Transverse colon (tissue), 4 donors: ENCODE measurements around the gene TRPM2. TPM values are rescaled to one million over a fixed set of nuclear protein-coding genes. Genes with fewer than 3 reads are reported as not detected.
A peak's percentile ranks its signal among the peaks of the same experiment; 100 is the strongest.

Experiments used
- DNase-seq: peaks from one replicate; pipeline ENCODE4 v3.0.0-alpha.2; 2019
- H3K27ac ChIP-seq, 4 donors: fragments of 200-600 bp; sonication (generic); 2 replicates each; pipeline ENCODE4 v1.5.1; 2016 to 2018; ENCODE audit warnings: inconsistent platforms in 4 of 4
- H3K27me3 ChIP-seq: fragments of 200-600 bp; sonication (generic); 2 replicates; pipeline ENCODE4 v1.5.1; 2017; ENCODE audit warnings: inconsistent platforms
- H3K36me3 ChIP-seq, 4 donors: fragments of 200-600 bp; sonication (generic); 2 replicates each; pipeline ENCODE4 v1.5.1; 2017 to 2019; ENCODE audit warnings: inconsistent platforms in 4 of 4
- H3K4me1 ChIP-seq, 4 donors: fragments of 200-600 bp; sonication (generic); 2 replicates each; pipeline ENCODE4 v1.5.1; 2017 to 2020; ENCODE audit warnings: inconsistent platforms in 4 of 4
- H3K4me3 ChIP-seq, 4 donors: fragments of 200-600 bp; sonication (generic); 1 replicate in 1 of 4; 2 replicates in 3 of 4; pipeline versions ENCODE4 v1.5.1 to v1.6.1; 2017 to 2019; ENCODE audit warnings: inconsistent platforms in 4 of 4
- H3K9me3 ChIP-seq, 2 donors: fragments of 200-600 bp; sonication (generic); 2 replicates each; pipeline ENCODE4 v1.5.1; 2017 to 2019; ENCODE audit warnings: inconsistent platforms in 2 of 2
- EP300 ChIP-seq: sonication (generic); formaldehyde crosslinking; IDR thresholded peaks from one replicate; pipeline ENCODE4 v1.6.1; 2017; ENCODE audit warnings: antibody characterized with exemption, low read depth
- POLR2A ChIP-seq: fragments of 450-650 bp; IDR thresholded peaks from one replicate; pipeline ENCODE4 v1.6.1; 2016; ENCODE audit warnings: antibody characterized with exemption, mild to moderate bottlenecking, moderate library complexity
- POLR2AphosphoS5 ChIP-seq, 3 donors: sonication (generic); formaldehyde crosslinking; IDR thresholded peaks; one replicate each; pipeline ENCODE4 v1.6.1; 2016; ENCODE audit warnings: antibody characterized with exemption in 3 of 3
- WGBS, 2 donors: methylation state at CpG; one replicate each; pipeline ENCODE4 v1.1.5; 2018; ENCODE audit warnings: low coverage in 1 of 2; 5-methylcytosine and 5-hydroxymethylcytosine counted together
- in situ Hi-C, 4 donors: fragments of 200-750 bp; cut with MboI; loops; one replicate each; pipeline versions ENCODE4 v1.15.0 to v1.15.1; 2017; ENCODE audit warnings: low sequenced_read_pairs in 3 of 4, low pct_ligation_motif_present in 1 of 4, low pct_unique_long_range_greater_than_20kb in 1 of 4
- intact Hi-C: fragments of 100-400 bp; cut with DNase I; formaldehyde crosslinking; loops from one replicate; pipeline ENCODE4 v1.15.1; 2023; ENCODE audit warnings: low total_unique reads
- total RNA-seq, 4 donors: library from RNA; depleted of rRNA; stranded (reverse); fragments of >200 nt; gene quantifications; one replicate each; pipeline ENCODE4 v1.1.0, GENCODE V29; 2016
- TF ChIP-seq, protein P1 (sequence below), 5 experiments: fragments of 200-600 bp in 3 of 5; fragments of 450-650 bp in 2 of 5; sonication (generic) in 3 of 5; IDR thresholded peaks; 1 replicate in 2 of 5; 2 replicates in 3 of 5; pipeline ENCODE4 v1.5.1; 2016 to 2017; ENCODE audit warnings: antibody characterized with exemption in 5 of 5, inconsistent platforms in 3 of 5, mild to moderate bottlenecking in 2 of 5, moderate library complexity in 1 of 5

The TRPM2 gene
- total RNA-seq, 4 donors from 2014 or later: 2.3 to 2.9 (median 2.6) TPM; not detected in 1

DNA sequence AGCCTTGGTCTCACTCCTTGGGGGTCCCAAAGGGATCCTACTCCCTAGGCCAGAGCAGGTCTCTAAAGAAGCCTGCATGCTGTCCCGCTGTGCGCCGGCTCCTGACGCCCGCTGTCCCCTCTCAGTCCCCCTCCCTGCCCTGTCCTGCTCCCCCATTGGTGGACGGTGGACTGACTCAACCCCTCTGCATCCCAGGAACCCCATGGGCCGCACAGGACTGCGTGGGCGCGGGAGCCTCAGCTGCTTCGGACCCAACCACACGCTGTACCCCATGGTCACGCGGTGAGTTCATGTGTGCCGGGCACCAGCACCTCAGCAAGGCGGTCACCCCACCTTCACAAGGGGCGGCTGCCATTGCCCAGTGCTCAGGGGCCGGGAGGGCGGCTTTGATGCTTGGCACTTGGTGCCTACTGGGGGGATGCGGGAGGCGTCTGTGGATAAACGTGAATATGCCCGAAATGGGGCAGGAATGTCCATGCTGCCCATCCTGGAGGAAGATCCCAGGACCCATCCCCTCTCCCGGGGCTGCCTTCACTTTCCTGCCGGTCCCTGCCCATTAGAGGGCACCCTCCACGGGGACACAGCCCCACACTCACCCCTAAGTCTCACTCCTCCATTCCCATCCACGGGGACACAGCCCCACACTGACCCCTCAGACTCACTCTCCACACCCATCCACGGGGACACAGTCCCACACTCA lies 81.7 kb downstream of the TRPM2 start:
- TF ChIP-seq EP300 (no peak), POLR2A (no peak), POLR2AphosphoS5 (IDR thresholded peaks at IDR 0.05) (no peak)
- TF ChIP-seq, protein P1, sequence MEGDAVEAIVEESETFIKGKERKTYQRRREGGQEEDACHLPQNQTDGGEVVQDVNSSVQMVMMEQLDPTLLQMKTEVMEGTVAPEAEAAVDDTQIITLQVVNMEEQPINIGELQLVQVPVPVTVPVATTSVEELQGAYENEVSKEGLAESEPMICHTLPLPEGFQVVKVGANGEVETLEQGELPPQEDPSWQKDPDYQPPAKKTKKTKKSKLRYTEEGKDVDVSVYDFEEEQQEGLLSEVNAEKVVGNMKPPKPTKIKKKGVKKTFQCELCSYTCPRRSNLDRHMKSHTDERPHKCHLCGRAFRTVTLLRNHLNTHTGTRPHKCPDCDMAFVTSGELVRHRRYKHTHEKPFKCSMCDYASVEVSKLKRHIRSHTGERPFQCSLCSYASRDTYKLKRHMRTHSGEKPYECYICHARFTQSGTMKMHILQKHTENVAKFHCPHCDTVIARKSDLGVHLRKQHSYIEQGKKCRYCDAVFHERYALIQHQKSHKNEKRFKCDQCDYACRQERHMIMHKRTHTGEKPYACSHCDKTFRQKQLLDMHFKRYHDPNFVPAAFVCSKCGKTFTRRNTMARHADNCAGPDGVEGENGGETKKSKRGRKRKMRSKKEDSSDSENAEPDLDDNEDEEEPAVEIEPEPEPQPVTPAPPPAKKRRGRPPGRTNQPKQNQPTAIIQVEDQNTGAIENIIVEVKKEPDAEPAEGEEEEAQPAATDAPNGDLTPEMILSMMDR (IDR thresholded peaks at IDR 0.05): no peak
- intact Hi-C loops: no loop called here
- DNase-seq: peak; percentile 5
- H3K36me3 ChIP-seq: no peaks in the 10 kb centered on the region
- 20 to 84% methylated on average over 1 to 20 of the region's 28 CpGs for WGBS, 2 donors
- in situ Hi-C loops: no loop called here
- peaks cover 13% of the 10 kb centered on the region for H3K27me3 ChIP-seq
- H3K27ac ChIP-seq: no peak overlapping the region
- H3K9me3 ChIP-seq: peaks cover 0 to under 1% of the 10 kb centered on the region in 2 donors
- peaks cover 4 to 15% (median 8%) of the 10 kb centered on the region in 4 donors for H3K4me1 ChIP-seq
- no peak overlapping the region for H3K4me3 ChIP-seq

DNA sequence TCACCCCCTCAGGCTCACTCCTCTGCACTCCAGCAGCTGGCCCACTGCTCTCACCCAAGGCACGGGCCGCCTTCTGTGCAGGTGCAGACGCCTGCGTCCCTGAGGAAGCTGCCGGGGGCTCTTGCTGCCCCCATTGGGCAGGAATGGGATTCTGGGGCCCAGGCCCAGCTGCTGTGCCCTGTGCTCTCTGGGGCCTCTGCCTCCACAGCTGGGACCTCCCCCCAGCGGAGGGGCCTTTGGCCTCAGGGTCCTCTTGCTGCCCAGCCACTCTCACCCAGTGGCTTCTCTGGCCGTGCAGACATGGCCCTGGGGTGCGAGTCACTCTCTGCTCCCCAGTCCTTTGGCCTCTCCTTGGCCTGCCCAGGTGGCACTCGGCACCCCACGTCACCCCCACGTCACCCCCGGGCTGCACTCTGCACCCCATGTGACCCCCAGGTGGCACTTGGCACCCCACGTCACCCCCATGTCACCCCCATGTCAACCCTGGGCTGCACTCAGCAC lies 82.7 kb downstream of the TRPM2 start:
- WGBS, 2 donors: 95% methylated on average over 13 of the region's 13 CpGs; no CpG with 5 or more reads in 1 of the 2 donors

DNA sequence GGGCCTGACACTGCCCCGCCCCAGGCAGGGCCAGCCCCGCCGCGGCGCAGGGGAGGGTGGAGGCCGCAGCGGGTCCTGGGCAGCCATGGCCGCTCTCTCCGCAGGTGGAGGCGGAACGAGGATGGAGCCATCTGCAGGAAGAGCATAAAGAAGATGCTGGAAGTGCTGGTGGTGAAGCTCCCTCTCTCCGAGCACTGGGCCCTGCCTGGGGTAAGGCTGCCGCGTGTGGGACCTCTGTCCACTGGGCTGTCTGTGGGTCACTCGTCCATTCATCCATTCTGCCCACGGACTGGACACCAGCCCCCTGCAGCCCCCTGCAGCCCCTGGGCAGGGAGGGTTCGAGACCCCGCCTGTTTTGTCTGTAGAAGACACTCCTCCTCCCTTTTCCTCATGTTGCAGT lies 83.5 kb downstream of the TRPM2 start:
- H3K4me1 ChIP-seq: peaks cover 4 to 15% (median 8%) of the 10 kb centered on the region in 4 donors
- intact Hi-C loops (no loop called here), in situ Hi-C loops (no loop called here)
- H3K9me3 ChIP-seq: no peaks in the 10 kb centered on the region
- H3K4me3 ChIP-seq: no peak overlapping the region
- no peak for DNase-seq
- H3K27ac ChIP-seq: no peak overlapping the region
- no peaks in the 10 kb centered on the region for H3K36me3 ChIP-seq
- no peak for TF ChIP-seq EP300
- no peak for TF ChIP-seq POLR2A
- TF ChIP-seq, protein P1 (IDR thresholded peaks at IDR 0.05): no peak
- TF ChIP-seq POLR2AphosphoS5 (IDR thresholded peaks at IDR 0.05): no peak
- 92% methylated on average over 18 of the region's 18 CpGs; no CpG with 5 or more reads in 1 of the 2 donors for WGBS, 2 donors
- H3K27me3 ChIP-seq: peaks cover 13% of the 10 kb centered on the region

More for the DNA sequence above, 82.7 kb downstream of the TRPM2 start:
- H3K27me3 ChIP-seq: peaks cover 13% of the 10 kb centered on the region
- no peak overlapping the region for H3K27ac ChIP-seq
- intact Hi-C loops (no loop called here), in situ Hi-C loops (no loop called here)
- H3K4me3 ChIP-seq: no peak overlapping the region
- H3K4me1 ChIP-seq: peaks cover 4 to 15% (median 8%) of the 10 kb centered on the region in 4 donors
- no peaks in the 10 kb centered on the region for H3K36me3 ChIP-seq
- peak; percentile 1 for DNase-seq
- no peak for TF ChIP-seq POLR2A
- no peak for TF ChIP-seq POLR2AphosphoS5 (IDR thresholded peaks at IDR 0.05)
- TF ChIP-seq EP300: no peak
- TF ChIP-seq, protein P1 (IDR thresholded peaks at IDR 0.05): no peak
- H3K9me3 ChIP-seq: no peaks in the 10 kb centered on the region

DNA sequence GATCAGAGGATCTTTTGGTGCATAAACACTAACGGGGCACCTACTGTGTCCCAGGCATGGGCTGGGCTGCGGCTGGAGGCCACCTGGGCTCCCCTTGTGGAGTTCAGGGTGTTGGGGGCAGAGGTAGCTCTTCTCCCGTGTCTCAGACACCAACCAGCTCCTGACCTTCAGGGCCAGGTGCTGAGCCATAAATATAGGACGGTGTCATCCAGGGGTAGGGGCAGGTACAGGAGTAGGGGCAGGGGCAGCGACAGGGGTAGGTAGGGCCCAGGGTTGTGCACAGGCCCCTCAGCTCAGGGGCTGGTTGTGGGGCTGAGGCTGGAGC lies 83.9 kb downstream of the TRPM2 start:
- WGBS, 2 donors: 81% methylated on average over 3 of the region's 5 CpGs; no CpG with 5 or more reads in 1 of the 2 donors
- TF ChIP-seq, protein P1 (IDR thresholded peaks at IDR 0.05): no peak
- TF ChIP-seq POLR2AphosphoS5 (IDR thresholded peaks at IDR 0.05) (no peak), POLR2A (no peak), EP300 (no peak)
- no peak overlapping the region for H3K4me3 ChIP-seq
- intact Hi-C loops: no loop called here
- H3K9me3 ChIP-seq: no peaks in the 10 kb centered on the region
- H3K27me3 ChIP-seq: peaks cover 13% of the 10 kb centered on the region
- H3K36me3 ChIP-seq: no peaks in the 10 kb centered on the region
- in situ Hi-C loops: no loop called here
- no peak for DNase-seq
- peak overlapping the region in 1 of 4 donors; percentile 69 for H3K27ac ChIP-seq
- peaks cover 4 to 15% (median 8%) of the 10 kb centered on the region in 4 donors for H3K4me1 ChIP-seq
